ENCODE data around the gene SUPT4H1.
A peak's percentile ranks its signal among the peaks of the same experiment; 100 is the strongest.

The SUPT4H1 gene

GRCh38 chr17:58316260-58316960, 35.6 kb downstream of the SUPT4H1 start:
- no peak for DNase-seq (ENCODE audit: low read depth)
- no peak overlapping the region for H3K4me3 ChIP-seq (ENCODE audit: low read depth, low read length)
- TF ChIP-seq CTCF (IDR thresholded peaks at IDR 0.05; ENCODE audit: control insufficient read depth, extremely low read depth, insufficient read depth) = no peak

GRCh38 chr17:58315750-58316149, 36.3 kb downstream of the SUPT4H1 start:
- H3K4me3 ChIP-seq (ENCODE audit: low read depth, low read length) = no peak overlapping the region
- DNase-seq (ENCODE audit: low read depth) = no peak
- no peak for TF ChIP-seq CTCF (IDR thresholded peaks at IDR 0.05; ENCODE audit: control insufficient read depth, extremely low read depth, insufficient read depth)

- no peak overlapping the region for H3K4me3 ChIP-seq (ENCODE audit: low read depth, low read length)
- TF ChIP-seq CTCF (IDR thresholded peaks at IDR 0.05; ENCODE audit: control insufficient read depth, extremely low read depth, insufficient read depth) = no peak
- no peak for DNase-seq (ENCODE audit: low read depth)
Observed at GRCh38 chr17:58315281-58315711, 36.7 kb downstream of the SUPT4H1 start.

- TF ChIP-seq CTCF (IDR thresholded peaks at IDR 0.05; ENCODE audit: control insufficient read depth, extremely low read depth, insufficient read depth) = no peak
- no peak overlapping the region for H3K4me3 ChIP-seq (ENCODE audit: low read depth, low read length)
- DNase-seq (ENCODE audit: low read depth) = no peak
Observed at GRCh38 chr17:58314706-58315015, 37.3 kb downstream of the SUPT4H1 start.

- no peak for DNase-seq (ENCODE audit: low read depth)
- no peak overlapping the region for H3K4me3 ChIP-seq (ENCODE audit: low read depth, low read length)
- no peak for TF ChIP-seq CTCF (IDR thresholded peaks at IDR 0.05; ENCODE audit: control insufficient read depth, extremely low read depth, insufficient read depth)
Observed at GRCh38 chr17:58313815-58314705, 37.9 kb downstream of the SUPT4H1 start.

GRCh38 chr17:58312829-58313228, 39.2 kb downstream of the SUPT4H1 start:
- peak; percentile 42 for TF ChIP-seq CTCF (IDR thresholded peaks at IDR 0.05; ENCODE audit: control insufficient read depth, extremely low read depth, insufficient read depth)
- no peak for DNase-seq (ENCODE audit: low read depth)
- H3K4me3 ChIP-seq (ENCODE audit: low read depth, low read length) = no peak overlapping the region

Measured in LNCaP clone FGC (cell line).